Measurements from ENCODE around the gene CAMTA1. TPM values are rescaled to one million over a fixed set of nuclear protein-coding genes. Genes with fewer than 3 reads are reported as not detected.

The CAMTA1 gene
- total RNA-seq, 1 donor from 2014 or later: 47.9 TPM

- no peaks in the 10 kb centered on the region for H3K9me3 ChIP-seq
- no peak overlapping the region for H3K27ac ChIP-seq
- H3K4me3 ChIP-seq: no peak overlapping the region
- no peaks in the 10 kb centered on the region for H3K36me3 ChIP-seq
- DNase-seq (no peak), ATAC-seq (no peak)
- peaks cover 29% of the 10 kb centered on the region for H3K27me3 ChIP-seq (ENCODE audit: low read depth)
- TF ChIP-seq CTCF (IDR thresholded peaks at IDR 0.05): no peak
- no peaks in the 10 kb centered on the region for H3K4me1 ChIP-seq
- intact Hi-C loops (cut with DNase I): no loop called here
Observed at GRCh38 chr1:6970221-6970620, 185.0 kb downstream of the CAMTA1 start.

- DNase-seq: no peak
Observed at GRCh38 chr1:6971048-6971447, 185.8 kb downstream of the CAMTA1 start.

GRCh38 chr1:6971699-6972098 lies 186.4 kb downstream of the CAMTA1 start:
- no peak for ATAC-seq
- no peaks in the 10 kb centered on the region for H3K4me1 ChIP-seq
- intact Hi-C loops (cut with DNase I): no loop called here
- no peaks in the 10 kb centered on the region for H3K9me3 ChIP-seq
- H3K36me3 ChIP-seq: no peaks in the 10 kb centered on the region
- TF ChIP-seq CTCF (IDR thresholded peaks at IDR 0.05): no peak
- H3K4me3 ChIP-seq: no peak overlapping the region
- no peak overlapping the region for H3K27ac ChIP-seq
- no peak for DNase-seq
- peaks cover 19% of the 10 kb centered on the region for H3K27me3 ChIP-seq (ENCODE audit: low read depth)

More at GRCh38 chr1:6971048-6971447, 185.8 kb downstream of the CAMTA1 start:
- ATAC-seq: no peak
- H3K36me3 ChIP-seq: no peaks in the 10 kb centered on the region
- intact Hi-C loops (cut with DNase I): no loop called here
- no peaks in the 10 kb centered on the region for H3K9me3 ChIP-seq
- no peak for TF ChIP-seq CTCF (IDR thresholded peaks at IDR 0.05)
- H3K4me3 ChIP-seq: no peak overlapping the region
- no peaks in the 10 kb centered on the region for H3K4me1 ChIP-seq
- H3K27ac ChIP-seq: no peak overlapping the region
- H3K27me3 ChIP-seq (ENCODE audit: low read depth): peaks cover 25% of the 10 kb centered on the region

GRCh38 chr1:6972399-6972798 lies 187.1 kb downstream of the CAMTA1 start:
- Histone ChIP-seq H3K4me1 (no peaks in the 10 kb centered on the region), H3K27ac (no peak overlapping the region), H3K9me3 (no peaks in the 10 kb centered on the region), H3K4me3 (no peak overlapping the region), H3K27me3 (ENCODE audit: low read depth) (peaks cover 18% of the 10 kb centered on the region), H3K36me3 (no peaks in the 10 kb centered on the region)
- DNase-seq: no peak
- no peak for ATAC-seq
- intact Hi-C loops (cut with DNase I): no loop called here
- no peak for TF ChIP-seq CTCF (IDR thresholded peaks at IDR 0.05)

- intact Hi-C loops (cut with DNase I): no loop called here
- DNase-seq (no peak), ATAC-seq (no peak)
- H3K9me3 ChIP-seq: no peaks in the 10 kb centered on the region
- TF ChIP-seq CTCF (IDR thresholded peaks at IDR 0.05): no peak
- no peak overlapping the region for H3K27ac ChIP-seq
- no peaks in the 10 kb centered on the region for H3K36me3 ChIP-seq
- no peaks in the 10 kb centered on the region for H3K27me3 ChIP-seq (ENCODE audit: low read depth)
- no peaks in the 10 kb centered on the region for H3K4me1 ChIP-seq
- H3K4me3 ChIP-seq: no peak overlapping the region
Observed at GRCh38 chr1:6975331-6976043, 190.2 kb downstream of the CAMTA1 start.

Measured in lower lobe of right lung (tissue), 2 donors.